CD4-positive, alpha-beta T cell treated with Interleukin-4 for 1 hour (primary cell): ENCODE results near the gene PTPRH.
"Not testable (repeated sequence)": the region's sequence is repeated elsewhere in the genome, so short reads cannot be mapped to it uniquely, and the experiment has no call there.

Source experiments
- DNase-seq, 2 donors: peaks; one replicate each; pipeline ENCODE4 v3.0.0-alpha.2; 2020 to 2022

PTPRH gene

DNA sequence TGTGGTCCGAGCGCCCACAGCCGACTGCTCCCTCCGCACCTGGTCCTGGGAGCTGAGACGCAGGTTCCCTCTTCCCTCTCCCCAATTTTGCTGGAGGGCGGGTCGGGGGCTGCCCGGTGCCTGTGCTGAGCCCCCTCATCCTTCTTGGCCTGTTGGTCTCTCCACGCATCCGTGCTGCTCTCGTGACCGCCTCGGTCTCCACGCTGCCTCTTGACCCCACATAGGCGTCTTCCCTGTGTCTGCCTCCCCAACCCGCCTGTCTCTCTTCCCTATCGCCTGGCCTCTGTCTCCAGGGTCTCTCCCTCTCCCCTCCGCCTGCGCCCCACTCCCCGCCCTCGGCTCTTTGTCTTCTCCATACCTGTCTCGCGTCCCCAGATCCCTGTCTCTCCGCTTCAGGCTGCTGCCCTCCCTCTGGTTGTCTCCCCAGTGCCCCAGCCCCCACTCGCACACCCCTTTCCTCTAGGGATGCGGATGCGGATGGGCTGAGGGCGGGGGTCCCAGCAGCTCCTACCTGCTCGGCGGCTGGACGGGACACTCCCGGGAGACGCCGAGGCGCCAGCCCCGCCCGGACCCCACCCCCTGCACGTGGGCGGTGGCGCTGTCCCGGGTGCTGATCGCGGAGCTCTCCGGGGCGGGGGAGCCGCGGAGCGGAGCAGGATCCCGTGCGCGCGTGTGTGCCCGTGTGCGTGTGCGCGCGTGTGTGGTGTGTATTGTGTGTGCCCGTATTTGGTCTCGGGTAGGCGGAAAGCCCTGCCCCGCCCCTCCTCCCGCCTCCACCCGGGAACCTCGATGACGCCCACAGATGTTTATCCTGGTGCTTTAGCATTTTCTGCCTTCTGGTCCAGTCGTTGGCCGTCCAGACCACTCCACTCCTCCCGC is 29.5 kb downstream of the PTPRH start, which contains the start of gene SYT5:
Gene SYT5, minus strand, starts transcription at position 684 of the 879 bp plus-strand sequence. CDS start 1,248 bp downstream, outside the sequence.
- peak; percentile 48 to 61 for DNase-seq

DNA sequence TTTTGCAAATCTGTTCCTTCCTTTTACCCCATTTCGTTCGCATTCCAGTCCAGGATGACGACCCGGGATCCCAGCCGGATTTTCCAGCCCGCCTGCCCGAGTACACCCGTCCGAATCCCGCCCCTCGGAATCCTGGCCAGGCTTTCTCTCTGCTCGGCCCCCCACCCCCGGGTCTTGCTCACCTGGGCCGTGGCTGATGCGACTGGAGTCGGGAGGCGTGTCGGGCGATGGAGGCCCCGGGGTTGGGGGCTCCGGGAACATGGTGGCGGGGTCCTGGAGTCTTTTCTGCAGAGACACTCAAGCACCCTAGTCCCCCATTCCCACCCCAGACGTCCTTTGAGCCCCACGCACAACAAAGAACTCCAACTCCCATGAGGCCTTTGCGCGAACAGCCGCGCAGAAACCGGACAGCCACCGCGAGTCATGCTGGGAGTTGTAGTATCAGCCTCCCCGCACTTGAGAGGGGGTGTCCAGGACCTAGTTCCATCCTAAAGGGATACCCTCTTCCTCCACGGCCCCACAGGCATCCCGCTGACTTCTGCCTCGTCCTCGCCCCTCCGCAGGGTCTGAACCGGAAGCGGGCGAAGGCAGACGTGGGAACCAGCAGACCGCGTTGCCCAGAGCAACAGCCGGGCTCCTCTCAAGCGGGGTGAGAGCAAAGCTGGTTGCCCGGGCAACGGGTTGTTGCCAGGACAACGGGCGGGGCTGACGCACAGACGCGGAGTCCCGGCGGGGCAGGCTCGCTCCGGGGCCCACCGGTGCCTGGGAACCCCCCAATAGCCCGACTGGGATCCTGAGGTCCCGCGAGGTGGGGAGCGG is 30.3 kb downstream of the PTPRH start:
- peak; percentile 93 to 96 for DNase-seq

DNA sequence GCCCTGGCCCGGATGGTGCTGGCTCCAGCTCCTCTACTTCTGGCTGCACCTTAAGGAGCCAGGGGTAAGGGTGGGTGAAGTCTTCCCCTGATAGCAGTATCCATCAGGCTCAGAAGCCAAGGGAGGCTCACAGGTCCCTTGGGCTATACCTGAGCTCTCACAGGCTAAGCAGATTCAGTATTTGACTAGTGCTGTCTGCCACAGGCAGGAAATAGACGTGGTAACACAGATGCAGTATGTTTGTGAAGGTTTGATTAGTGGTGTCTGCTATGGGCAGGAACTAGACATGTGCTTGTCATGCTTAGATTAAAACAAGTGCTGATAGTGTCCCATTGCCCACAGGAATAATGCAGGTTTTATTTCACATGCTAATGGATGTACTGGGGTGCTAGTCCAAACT is 33.2 kb downstream of the PTPRH start:
- DNase-seq = no peak

DNA sequence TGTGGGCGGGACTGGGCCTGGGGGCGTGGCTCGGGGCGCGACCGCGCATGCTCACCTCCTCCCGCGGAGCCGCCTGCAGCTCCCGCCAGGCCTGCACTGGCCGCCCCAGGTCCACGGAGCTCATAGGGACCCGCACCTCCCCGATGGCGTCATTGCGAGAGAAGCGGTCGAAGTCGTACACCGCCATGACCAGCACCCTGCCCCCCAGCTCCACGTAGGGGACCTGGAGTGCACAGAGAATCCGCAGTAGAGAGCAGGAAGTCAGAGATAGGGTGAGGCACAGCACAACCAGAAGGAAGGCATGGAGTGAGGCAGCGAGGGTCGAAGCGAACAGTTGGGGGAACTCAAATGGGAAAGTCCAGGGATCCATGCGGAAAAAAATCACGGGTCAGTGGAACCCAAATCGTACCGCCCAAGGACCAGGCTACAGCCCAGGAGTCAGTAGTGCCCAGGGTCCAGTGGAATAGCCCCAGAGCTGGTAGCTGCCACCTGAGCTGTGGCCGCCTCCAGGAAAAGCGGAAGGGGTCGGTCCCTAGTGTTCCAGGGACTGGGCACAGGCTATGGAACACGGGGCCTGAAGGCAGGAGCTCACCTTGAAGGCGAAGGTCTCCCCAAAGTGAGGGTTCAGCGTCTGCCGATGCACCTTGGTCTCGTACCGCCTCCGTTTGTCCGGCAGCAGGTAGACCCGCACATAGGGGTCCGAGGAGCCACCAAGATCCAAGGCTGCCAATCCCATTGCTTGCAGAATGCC is 34.0 kb downstream of the PTPRH start:
- no peak for DNase-seq

DNA sequence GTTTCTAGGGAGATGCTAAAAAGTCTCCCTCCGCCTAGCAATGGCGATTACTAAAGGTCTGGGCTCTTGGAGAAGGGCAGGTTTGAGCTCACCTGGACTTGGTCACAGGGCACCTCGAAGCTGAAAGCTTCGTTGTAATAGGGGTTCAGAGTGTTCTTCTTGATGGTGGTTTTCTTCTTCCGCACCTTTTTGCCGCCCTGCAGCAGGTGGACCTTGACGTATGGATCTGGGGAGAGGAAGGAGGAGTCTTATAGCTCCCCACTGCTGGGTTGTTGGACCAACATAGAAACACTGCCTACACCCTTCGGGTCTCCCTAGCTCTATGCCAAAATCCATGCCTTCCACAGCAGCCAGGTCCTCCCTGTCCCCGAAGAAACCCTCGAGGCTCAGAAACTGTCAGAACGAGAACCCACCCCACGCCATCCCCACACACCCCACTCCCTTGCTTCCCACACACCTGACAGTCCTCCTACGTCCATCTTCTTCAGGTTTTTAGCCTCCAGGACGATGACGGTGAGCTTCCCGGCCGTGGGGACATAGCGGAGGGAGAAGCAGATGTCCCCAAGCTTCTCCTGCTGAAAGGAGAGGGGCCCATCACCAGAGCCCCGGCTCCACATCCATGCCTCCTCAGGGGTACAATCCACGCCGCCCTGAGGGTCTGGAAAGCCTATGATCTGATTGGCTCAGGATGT is 34.7 kb downstream of the PTPRH start:
- no peak for DNase-seq

DNA sequence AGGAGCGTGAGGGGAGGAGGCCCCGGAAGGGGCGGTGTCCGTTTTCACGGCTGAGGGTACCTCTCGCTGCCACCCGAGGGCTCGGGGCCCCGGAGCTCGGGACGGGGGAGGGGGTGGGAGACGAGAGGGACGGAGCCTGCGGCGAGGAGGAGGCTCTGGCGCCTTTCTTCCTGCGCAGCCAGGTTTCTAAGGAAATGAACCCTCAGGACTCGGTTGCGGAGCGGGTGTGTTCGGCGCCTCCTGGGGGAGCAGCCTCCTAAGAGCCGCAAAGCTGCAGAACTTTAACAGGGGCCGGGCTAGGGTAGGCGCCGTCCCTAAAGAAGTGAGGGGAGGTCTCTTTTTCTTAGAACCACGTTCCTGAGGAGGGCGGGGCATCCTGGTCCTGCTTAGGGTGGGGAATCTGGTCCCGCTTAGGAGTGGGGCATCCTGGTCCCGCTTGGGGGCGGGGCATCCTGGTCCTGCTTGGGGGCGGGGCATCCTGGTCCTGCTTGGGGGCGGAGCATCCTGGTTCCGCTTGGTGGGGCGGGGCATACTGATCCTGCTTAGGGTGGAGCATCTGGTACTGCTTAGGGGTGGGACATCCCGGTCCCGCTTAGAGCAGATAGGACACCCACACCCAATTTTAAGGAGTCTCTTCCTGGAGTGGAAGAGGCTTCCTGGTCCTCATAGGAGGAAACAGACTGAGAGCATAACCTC is 35.4 kb downstream of the PTPRH start:
- DNase-seq = peak; percentile 36 to 42

DNA sequence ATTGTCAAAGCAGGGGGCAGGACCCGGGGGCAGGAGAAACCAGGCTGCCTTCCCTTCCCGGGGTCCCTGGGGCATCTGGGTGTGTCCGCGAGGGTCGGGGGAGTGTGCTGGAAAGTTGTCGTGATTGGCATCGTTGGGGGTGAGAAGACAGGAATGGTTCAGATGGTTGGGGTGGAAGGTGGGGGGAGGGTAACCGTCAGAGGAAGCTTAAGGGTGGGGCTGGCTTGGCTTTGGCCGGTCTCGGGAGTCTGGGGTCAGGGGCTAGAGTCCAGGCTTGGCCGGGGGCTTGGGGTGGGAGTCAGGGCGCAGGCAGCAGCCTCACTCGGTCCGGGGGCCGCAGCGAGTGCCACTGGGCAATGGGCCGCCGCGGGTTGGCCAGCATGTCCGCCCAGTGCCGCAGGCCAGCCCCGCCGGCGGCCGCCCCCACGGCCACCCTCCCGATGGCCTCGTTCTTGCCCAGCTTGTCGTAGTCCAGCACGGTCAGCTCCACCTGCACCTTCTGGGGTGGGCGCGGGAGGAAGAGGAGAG is 36.1 kb downstream of the PTPRH start:
- no peak for DNase-seq

DNA sequence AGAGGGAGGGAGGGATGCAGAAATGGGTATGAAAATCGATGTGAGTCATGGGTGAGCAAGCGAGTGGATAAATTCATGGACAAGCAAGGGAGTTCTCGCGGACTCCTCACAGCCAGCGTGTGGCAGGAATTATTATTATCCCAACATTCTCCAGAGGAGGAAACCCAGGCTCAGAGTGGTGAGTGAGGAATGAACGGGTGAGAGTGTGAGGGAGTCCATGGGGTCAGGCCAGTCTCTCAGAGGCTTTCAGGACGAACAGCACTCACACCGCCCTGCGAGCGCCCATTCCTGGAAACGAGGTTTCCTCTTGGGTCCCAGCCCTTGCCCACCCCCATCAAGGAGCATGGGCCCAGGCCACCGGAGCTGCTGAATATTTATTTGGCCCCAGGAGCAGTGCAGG is 36.6 kb downstream of the PTPRH start:
- no peak for DNase-seq

DNA sequence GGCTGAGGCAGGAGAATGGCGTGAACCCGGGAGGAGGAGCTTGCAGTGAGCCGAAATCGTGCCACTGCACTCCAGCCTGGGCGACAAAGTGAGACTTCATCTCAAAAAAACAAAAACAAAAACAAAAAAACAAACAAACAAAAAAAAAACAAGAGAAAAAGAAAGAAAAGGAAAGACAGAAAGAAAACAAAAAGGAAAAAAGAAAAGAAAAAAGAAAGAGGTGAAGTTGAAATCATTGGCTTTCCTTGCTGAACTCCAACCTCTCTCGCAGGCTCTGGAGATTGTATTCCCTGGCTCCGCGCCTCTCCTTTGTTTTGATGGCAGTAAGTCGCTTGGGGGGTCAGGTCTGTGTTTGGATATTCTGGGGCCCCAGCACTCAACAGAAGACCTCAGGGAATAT is 37.0 kb downstream of the PTPRH start:
- not testable (repeated sequence) for DNase-seq

DNA sequence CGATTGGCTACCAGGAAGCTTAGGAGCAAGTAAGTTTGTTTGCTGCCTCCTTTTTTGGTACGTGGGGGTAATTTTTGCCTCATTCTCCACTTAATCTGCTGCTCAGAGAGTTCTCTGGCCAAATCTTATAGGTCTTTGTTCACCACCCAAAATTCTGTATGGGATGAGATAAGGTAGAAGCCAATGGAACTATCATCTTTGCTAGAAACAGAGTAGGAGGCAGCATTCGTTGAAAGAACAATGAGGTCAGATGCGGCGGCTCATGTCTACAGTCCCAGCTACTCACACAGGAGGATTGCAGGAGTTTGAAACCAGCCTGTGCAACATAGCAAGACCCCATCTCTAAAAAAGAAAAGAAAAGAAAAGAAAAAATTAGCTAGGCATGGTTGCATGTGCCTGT is 37.9 kb downstream of the PTPRH start:
- no peak for DNase-seq

DNA sequence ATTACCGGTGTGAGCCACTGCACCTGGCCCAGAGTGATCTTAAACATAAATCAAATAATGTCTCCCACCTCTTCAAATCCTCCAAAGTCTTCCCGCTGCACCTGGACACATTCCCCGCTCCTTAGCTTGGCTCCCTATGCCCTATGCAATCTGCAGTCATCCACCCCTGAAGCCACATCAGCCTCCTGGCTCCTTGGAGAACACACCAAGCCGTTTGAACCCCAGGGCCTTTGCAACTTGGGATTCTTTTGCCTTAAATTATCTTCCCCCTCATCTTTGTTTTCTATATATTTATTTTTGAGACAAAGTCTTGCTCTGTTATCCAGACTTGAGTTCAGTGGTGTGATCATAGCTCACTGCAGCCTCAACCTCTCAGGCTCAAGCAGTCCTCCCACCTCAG is 40.2 kb downstream of the PTPRH start:
- no peak for DNase-seq

DNA sequence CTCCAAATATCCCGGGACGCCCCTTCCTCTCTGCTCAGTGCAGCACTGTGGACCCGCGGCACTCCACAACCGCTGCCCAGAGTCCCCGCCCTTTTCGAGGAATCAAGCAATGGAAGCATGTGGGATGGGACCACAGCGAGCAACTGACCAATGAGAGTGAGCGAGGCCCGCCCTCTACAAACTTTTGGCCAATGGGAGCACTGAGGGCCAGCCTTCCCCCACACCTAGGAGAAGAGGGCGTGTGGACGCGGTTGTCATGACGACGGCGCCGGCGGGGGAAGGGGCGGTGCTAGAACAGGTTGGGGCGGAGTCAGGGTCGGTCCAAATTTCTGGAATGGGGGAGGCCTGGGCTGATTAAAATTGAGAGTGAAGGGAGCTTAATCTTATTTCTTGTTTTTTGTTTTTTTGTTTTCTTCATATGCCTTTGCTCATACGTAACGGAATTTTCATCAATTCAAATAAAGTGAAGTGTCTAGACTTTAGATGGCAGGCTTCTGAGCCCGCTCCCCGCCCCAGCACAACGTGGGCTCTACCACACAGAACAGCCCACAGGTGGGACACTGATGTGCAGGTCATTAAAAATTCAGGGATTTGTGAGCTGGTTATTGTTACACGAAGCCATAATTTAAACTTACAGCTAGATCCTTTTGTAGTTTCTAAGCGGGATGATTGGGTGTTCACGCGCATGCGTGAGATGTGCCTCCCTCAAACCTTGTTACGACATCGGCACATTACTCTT is 42.6 kb downstream of the PTPRH start, which contains the start of gene DNAAF3:
Gene DNAAF3, minus strand, starts transcription at position 84 of the 739 bp plus-strand sequence. CDS start 200 bp downstream, outside the sequence.
- peak; percentile 81 to 87 for DNase-seq

DNA sequence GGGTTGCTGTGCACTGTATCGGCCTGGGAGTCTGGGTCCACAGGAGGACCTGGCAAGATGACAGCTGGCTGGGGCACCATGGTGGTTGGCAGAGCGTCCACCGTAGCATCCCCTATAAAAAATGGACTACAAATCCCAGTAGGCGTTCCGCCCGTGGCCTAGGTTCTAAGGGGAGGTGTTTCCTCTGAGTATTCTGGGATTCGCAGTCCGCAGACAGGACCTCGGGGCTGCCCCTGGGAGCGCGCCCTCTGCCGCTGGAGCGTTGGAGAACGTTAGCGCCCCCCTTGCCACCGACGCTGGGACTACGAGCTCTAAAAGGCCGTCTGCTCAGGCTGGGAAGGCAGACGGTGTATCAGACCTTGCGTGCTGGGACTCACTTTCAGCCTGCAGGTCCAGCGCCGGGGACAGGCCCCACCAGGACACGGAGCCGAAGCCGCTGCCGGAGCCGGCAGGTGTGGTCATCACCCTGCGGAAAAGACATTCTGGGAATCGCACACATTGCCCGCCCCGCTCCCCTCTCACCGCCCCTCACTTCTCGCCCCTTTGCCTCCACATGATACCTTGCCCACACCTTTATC is 43.3 kb downstream of the PTPRH start:
- peak; percentile 62 to 68 for DNase-seq

DNA sequence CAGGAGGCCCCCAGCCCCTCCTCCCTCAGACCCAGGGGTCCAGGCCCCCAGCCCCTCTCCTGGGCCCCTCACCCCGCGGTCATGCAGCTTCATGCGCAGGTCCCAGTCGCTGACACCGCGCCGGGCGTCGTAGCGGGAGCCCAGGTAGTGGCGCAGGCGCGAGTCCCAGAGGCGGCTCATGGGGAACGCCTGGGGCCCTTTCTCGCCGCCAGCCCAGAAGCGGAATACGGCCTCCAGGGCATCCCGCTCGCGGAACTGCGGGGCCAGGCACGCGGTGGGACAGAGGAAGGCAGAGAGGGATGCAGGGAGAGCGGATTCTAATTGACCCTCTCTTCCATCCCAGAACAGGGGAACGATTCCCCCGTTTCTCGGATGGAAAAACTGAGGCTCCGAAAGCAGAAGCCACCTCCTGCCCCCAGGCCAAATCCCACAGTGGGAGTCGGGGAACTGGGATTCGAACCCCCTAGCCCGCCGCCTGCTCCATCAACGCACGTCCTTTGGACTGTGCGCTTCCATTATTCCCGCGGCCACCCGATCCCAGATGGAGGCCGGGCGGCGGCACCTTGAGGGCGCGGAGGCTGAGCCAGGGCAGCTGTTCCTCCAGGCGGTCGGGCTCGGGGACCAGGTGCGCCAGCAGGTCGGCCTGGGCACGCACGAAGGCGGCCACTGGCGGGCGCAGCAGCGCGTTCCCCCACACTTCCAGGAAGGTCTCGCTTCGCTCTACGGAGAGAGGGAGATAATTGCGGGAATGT is 47.6 kb downstream of the PTPRH start:
- DNase-seq = no peak

DNA sequence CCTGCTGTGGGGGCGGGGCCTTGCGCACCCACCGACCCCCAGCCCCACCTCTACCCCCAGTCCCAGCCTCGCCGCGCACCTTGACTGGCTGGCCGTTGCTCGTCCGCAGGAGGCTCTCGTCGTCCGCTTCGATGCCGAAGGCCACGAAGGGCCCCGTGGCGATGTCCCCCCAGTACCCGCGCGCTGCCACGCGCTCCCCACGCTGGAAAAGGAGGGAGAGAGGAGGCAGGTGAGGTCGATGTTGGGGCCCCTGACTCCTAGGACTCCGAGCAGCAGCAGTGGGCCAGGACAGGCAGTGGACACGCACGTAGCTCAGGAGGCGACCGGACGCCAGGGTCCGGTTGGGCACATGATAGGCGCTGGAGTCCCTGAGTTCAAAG is 48.3 kb downstream of the PTPRH start:
- DNase-seq = no peak

DNA sequence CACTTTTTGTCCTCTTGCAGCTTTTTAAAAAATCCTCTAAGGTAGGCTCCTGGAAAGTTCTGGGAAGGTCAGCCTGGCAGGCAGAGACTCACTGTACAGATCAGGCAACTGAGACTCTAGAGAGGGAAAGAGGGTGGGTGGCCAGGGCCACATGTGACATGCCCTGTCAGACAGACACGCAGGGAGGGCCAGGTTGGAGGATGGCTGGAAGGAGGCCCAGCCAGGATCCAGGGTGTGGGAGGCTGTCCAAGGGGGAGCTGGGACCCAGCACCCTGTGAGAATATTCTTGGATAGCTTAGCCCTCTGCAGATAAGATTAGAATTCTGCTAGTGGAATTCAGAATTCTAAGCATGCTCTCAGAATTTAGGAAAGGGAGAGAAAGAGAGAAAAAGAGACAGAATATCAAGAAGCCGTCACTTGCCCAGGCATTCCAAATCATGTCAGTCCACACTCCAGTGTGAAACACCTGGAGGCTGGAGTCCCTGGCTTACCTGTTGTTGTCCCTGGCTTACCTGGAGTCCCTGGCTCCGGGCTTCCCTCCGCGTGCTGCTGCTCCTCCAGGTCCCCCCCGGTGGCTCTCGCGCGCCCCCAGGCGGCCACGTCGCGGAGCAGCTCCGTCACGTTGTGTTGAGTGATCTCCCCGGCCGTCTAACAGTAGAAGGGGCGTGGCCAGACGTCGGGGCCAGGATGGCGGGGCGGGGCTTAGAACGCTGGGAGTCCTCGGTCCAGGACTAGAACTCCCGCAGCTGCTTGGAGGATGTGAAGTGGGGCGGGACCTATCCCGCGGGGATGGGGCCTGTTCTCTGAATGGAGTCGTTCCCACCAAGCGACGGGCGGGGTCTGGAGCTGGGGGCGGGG is 48.9 kb downstream of the PTPRH start:
- peak; percentile 86 to 88 for DNase-seq

DNA sequence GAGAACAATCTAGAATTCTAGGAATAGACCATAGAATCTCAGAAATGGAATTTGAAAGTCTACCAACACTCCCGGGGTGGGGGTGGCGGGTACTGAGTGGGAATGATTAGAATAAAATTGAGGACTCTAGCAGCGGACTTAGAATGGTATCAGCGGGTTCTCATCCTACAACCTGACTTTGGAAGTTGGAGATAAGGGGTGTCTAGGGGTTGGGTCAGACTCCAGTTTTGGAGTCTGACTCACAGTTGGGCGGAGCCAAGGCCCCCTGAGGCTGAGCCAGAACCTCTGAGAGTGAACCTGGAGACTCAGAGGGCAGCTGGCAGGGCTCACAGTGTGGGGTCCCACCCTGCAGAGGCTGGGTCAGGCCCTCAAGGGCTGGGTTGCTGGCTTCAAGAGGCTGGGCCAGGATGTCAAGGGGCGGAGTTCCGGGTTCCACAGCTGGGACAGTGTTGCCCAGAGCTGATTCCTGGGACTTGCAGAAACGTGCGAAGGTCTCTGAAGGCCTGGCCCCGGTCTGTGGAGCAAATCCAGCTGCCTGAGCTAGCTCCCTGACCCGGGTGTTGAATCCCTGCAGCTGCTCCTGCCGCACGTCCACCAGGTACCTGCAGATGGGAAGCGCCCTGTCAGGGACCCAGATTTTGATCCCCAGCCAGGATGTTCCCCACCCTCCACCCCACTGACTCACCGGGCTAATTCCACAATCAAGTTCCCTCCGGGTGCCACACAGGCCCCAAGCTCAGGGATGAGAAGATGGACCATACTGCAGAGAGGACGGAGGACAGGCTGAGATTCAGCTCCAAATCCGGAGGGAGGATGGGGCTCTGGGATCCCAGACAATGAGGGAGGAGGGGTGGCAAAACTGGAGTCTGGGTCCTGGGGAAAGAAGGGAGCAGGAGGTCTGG is 50.2 kb downstream of the PTPRH start:
- DNase-seq = no peak
